ENCODE measurements around the gene CACNA1D. TPM values are rescaled to one million over a fixed set of nuclear protein-coding genes. Genes with fewer than 3 reads are reported as not detected.

Gene CACNA1D
- total RNA-seq, 1 donor from 2014 or later: 8.0 TPM

- DNase-seq (ENCODE audit: low spot score) (no peak), ATAC-seq (no peak)
These were observed 31.6 kb downstream of the CACNA1D start for GRCh38 chr3:53525765-53526703.

- no peak for DNase-seq (ENCODE audit: low spot score)
- no peak for ATAC-seq
These were observed 32.3 kb downstream of the CACNA1D start for GRCh38 chr3:53526704-53527055.

DNA sequence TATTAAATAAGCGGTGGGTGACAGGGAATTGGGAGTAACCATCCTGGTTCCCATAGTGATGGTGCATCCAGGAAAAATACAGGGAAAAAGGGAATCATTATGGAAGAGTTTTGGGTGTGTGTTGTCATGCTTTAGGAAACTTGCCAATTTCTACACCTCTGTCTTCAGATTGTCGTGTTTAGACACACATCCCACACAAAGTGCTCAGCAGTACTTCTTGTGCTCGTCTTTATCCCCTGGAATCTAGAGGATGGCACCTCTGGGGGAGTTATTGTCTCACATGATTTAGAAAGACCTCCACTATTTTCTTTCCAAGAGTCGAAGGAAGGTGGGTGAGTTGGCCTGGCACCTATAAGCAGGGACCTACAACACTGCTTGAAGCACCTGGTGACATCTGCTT is 35.8 kb downstream of the CACNA1D start:
- ATAC-seq (no peak), DNase-seq (ENCODE audit: low spot score) (no peak)

DNA sequence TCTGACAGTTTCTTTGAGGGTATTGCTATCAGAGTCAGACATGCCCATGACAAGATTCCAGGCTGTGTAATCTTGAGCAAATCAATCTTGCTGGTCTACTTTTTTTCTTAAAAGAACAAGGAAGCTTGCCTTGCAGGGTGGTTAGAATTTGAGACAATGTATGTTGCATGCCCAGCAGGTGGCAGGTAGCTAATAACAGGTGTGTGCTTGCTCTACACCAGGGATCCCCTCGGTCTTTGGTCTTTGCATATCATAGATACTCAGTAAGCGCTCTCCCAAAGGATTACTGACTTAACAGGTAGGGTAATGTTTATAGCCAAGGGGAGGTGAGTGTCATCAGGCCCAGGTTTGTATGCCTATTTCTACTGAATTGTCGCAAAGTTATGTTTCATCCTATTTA is 37.3 kb downstream of the CACNA1D start:
- ATAC-seq (no peak), DNase-seq (ENCODE audit: low spot score) (no peak)

DNA sequence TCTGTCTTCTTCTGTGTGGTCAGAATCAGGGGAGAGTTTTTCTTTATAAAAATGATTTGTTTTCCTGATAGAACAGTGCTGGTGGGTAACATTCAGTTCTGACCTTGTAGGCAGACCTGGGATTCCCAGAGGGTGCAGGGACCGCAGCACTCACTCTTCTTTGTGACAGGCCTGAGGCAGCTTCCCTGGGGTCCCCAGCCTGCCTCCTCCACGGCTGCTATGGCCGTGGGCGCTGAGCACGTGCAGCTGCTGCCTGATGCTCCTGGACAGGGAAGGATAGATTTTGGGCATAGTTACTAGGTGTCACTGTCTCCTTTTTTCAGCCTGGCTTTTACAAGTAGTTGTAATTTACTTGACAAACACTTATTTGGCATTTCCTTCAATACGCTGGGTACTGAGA is 39.1 kb downstream of the CACNA1D start:
- ATAC-seq (no peak), DNase-seq (ENCODE audit: low spot score) (no peak)

- no peak for ATAC-seq
- no peak for DNase-seq (ENCODE audit: low spot score)
These were observed 39.8 kb downstream of the CACNA1D start for GRCh38 chr3:53534216-53534615.

DNA sequence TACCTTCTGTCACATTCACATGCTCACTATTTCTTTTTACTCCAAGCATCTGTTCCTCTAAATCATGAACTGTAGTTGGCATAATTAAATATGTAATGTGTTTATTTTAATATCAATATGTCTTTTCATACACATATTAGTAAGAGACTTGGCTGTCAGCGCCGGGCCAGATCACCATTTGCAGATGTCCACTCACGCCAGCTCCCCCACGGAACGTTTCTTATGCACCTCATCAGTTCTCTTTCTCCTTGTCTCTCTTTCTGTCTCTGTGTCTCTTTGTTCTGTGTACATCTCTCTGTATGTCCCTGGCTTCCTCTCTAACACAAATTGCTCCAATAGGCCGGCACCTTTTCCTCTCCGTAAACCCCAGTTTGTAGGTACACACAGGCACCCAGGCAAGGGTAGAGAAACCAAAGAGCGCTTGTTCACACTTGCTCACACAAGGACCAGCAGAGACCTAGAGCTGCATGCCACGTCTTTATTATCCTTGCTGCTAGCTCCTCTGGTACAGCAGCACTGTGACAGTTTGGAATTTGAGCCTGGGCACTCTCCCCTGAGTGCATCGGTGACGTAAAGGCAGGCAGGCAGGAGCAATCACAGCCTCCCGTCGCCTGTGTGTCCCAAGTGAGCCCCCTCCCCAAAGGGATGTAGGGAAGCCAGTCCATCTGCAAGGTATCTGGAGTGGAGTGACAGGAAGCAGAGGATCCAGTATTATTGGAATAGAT is 40.4 kb downstream of the CACNA1D start:
- DNase-seq (ENCODE audit: low spot score) (no peak), ATAC-seq (no peak)

DNA sequence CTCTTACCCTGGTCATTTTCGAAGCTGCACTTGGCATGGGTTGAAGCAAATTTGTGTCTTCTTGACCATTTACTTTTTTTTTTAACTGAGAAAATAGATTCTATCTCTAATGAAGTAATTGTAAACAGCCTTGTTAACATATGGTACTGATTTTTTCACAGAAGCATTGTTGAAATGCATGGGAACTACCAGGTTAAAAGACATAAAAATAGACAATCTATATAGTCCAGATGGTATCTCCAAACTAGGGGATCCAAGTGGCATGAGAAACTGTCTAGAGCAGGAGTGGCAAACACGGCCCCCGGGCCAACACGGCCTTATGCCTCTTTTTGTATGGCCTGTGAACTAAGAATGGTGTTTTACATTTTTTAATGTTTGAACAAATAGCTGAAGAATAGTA is 41.9 kb downstream of the CACNA1D start:
- DNase-seq (ENCODE audit: low spot score) (no peak), ATAC-seq (no peak)

DNA sequence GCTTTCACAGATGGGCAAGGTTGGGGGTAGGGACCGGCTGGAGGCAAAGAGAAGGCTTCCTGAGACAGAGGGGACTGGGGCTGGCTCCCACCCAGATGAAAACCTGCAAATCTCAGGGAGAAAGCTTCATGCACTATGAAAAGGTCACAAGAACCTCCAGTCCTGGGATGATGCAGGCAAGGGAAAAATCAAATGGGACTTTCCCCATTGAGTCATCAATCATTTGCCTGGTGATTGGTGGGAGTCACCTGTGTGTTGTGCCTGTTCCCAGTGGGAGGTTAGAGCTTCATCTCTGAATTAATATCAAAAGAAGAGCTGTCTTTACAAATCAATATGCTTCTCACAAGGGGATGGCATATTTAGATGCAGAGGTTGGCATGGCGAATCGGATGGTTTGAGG is 49.9 kb downstream of the CACNA1D start:
- ATAC-seq: no peak
- DNase-seq (ENCODE audit: low spot score): no peak

- ATAC-seq (no peak), DNase-seq (ENCODE audit: low spot score) (no peak)
These were observed 51.0 kb downstream of the CACNA1D start for GRCh38 chr3:53545310-53545995.

- no peak for ATAC-seq
- no peak for DNase-seq (ENCODE audit: low spot score)
These were observed 51.6 kb downstream of the CACNA1D start for GRCh38 chr3:53545996-53546359.

- ATAC-seq (no peak), DNase-seq (ENCODE audit: low spot score) (no peak)
These were observed 52.9 kb downstream of the CACNA1D start for GRCh38 chr3:53547327-53547726.

GRCh38 chr3:53550005-53550620 is 55.7 kb downstream of the CACNA1D start:
- peak; percentile 36 for ATAC-seq

DNA sequence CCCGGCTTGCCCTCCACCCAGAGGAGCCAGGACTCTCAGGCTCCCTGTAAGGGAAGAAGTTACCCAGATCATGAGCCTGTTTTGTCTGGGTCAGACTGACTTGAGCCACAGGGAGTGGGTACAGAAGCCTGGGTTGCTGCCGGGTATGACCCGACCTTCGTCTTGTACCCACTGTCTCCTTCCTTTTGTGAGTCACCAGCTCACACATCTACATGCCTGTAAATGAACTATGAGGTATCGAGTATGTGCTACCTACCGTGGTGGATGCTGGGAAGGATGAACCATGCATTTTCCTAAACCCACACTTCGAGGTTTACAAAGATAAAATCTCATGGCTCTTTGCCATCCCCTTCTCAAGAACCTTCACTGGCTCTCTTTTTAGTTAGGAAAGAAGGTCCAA is 56.9 kb downstream of the CACNA1D start:
- ATAC-seq: no peak
- no peak for DNase-seq (ENCODE audit: low spot score)

More at GRCh38 chr3:53550005-53550620, 55.7 kb downstream of the CACNA1D start:
- DNase-seq (ENCODE audit: low spot score): no peak

DNA sequence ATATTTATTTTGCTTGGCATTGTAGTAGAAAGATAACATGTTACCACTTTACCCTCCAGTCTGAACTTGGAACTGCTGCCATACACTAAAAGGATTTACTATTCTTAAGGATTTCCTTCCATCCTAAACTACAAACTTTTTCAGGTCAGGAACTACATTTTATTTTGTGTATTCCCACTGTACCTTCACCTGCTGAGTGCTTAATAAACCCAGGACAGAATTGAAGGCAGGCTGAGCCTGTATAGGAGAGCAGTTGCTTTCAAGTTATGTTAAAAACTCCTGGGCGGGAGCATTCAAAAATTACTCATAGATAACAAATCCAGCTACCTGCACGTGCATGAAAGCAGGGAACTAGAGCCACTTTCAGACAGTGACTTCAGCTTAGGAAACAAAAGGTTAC is 58.3 kb downstream of the CACNA1D start:
- ATAC-seq: no peak
- no peak for DNase-seq (ENCODE audit: low spot score)

- ATAC-seq (no peak), DNase-seq (ENCODE audit: low spot score) (no peak)
These were observed 58.8 kb downstream of the CACNA1D start for GRCh38 chr3:53553200-53553599.

- DNase-seq (ENCODE audit: low spot score) (no peak), ATAC-seq (no peak)
These were observed 60.2 kb downstream of the CACNA1D start for GRCh38 chr3:53554559-53555067.

- ATAC-seq (no peak), DNase-seq (ENCODE audit: low spot score) (no peak)
These were observed 60.7 kb downstream of the CACNA1D start for GRCh38 chr3:53555068-53555588.

- DNase-seq (ENCODE audit: low spot score): no peak
- no peak for ATAC-seq
These were observed 72.2 kb downstream of the CACNA1D start for GRCh38 chr3:53566461-53567145.

DNA sequence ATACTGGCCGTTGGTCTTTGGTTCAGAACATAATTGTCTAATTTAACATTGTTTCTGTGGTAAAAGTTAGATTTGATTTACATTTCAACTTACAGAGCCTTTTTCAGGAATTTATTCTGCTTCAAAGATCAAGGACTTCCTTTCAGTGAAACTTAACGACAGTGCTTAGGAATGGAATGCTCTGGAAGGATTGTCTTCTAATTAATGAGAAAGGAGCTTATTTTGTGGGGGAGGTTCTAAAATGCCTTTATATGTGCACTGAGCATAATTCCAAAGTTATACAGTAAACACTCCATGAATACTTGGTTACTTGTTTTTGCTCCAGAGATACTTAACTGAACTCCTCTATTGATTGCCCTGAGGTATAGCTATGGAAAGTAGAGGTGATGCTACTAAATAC is 75.7 kb downstream of the CACNA1D start:
- DNase-seq (ENCODE audit: low spot score) (no peak), ATAC-seq (no peak)
